GM19467 (cell line): ENCODE results near the gene BCAS4.

Source experiments
- ATAC-seq: cut with Tn5 transposase; IDR thresholded peaks from one replicate; pipeline ENCODE4 v1.9.1; 2021; ENCODE audit warnings: mild to moderate bottlenecking, moderate library complexity; ENCODE audit not compliant: unreplicated experiment

The BCAS4 gene

DNA sequence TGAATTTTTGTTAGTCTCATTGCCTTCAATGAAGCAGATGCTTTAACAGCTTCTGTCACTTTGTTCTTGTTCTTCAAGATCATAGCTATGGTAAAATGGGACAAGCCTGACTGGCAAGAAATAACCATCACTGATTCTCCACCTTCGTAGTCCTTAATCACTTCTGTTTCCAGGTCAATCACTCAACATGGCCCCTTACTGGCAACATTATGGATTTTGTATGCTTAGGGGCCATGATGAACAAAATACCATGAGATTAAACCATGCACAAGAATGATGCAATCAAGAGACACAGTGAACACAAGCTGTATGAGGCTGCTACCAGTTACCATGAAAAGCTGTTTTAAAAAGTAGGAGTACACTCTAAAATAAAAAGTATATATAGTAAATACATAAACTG is 103.6 kb downstream of the BCAS4 start:
- ATAC-seq, result no peak

DNA sequence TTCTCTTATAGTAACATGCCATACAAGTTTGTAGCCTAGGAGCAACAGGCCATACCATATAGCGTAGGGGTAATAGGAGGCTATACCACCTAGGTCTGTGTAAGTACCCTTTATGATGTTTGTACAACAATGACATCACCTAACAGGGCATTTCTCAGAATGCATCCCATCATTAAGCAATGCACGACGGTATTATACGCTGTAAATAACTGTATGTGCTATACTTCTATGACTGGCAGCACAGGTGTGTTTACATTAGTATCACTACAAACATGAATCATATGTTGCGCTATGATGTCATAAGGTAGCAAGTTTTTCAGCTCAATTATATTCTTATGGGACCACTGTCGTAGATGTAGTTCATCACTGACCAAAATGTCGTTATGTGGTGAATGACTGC is 105.4 kb downstream of the BCAS4 start:
- ATAC-seq, result no peak

DNA sequence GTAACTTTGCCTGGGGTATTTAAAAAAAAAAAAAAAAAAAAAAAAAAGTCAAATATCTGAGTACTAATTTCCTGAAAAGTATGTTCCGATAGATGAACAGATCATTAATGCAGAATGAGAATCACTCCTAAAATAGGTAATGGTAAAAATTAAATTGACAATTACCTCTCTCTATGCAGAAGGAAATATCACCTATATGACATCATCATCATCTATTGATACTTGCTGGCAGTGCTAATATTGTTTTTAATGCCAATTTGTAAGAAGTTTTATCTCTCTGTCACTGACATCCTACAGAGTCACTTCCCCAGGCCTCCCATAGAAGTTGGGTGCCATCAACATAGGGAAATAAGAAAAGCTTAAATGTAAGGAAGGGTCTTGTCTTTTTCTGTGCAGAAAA is 106.4 kb downstream of the BCAS4 start:
- no peak for ATAC-seq

DNA sequence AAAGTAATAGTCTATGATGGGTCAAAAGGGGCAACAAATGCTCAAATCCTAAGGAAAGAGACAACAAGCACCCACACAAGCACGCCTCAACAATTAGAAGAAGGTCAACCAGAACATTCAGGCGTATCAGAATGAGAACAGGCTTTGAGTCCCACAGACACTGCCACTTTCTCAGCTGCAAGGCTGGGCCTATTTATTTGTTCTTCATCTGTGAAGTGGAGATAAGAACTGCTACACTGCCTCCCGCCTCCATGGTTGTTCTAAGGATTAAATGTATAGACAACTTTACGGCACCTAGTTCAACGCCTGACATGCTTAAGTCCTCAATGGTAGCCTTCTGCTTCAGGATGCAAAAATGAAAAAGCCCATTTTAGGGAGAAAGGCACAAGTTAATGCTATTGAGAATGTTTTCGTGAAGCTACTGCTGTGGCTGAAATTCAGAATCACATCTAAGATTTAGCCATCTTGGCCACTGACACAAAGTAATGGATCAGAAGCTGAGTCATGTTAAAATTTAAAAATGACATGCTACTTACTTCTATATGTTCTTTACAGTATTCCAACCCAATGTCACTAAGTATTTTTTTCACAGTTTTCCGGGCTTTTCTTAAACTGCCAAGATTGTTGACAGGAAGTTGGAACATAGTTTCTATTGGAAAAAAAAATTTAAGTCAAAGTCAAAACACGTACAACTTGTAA is 108.6 kb downstream of the BCAS4 start:
- no peak for ATAC-seq

DNA sequence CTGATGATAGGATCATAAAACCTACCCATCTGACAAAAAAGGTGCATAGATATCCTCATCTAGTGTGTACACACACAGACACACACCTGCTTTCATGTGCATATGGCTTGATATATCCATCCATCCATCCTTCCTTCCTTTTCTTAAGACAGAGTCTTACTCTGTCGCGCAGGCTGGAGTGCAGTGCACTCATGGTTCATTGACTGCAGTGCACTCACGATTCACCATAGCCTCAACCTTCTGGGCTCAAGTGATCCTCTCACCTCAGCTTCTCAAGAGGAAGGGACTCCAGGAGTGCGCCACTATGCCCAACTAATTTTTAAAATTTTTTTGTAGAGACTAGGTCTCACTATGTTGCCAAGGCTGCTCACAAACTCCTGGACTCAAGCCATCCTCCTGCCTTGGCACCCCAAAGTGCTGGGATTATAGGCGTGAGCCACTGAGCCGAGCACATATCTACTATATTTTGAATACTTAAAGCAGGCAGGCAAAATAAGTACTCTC is 109.3 kb downstream of the BCAS4 start:
- ATAC-seq, result no peak

DNA sequence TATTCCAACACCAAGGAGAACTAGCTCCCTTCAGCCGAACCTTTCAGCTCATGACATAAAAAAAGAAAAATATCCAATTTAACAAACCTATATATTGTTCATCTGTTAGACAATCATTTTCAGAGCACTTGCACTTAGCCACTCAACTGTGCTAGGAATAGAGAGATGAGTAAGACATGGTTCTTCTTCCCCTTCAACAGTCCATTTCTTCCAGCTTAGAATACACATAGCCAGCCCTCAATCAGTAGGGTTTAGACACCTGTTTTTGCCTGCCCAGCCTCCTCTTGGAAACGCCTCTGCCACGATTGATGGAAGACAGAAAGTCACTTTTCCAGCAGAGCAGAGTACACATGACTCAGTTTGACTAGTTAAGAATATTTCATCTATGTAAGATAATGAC is 114.6 kb downstream of the BCAS4 start:
- ATAC-seq, result no peak

DNA sequence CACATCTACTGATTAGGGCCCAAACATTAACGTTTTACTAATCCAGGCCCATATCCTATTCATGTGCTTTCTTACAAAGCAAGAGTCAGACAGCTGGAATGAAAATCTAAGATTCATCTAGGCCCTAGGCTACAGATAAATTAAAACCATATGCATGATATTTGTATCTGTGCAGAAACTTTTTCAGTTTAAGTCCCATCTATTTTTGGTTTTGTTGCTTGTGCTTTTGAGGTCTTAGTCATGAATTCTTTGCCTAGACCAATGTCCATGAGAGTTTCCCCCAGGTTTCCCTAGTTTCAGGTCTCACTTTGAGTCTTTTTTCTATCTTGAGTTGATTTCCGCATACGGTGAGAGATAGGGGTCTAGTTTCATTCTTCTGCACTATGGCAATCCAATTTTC is 116.2 kb downstream of the BCAS4 start:
- ATAC-seq, result no peak

DNA sequence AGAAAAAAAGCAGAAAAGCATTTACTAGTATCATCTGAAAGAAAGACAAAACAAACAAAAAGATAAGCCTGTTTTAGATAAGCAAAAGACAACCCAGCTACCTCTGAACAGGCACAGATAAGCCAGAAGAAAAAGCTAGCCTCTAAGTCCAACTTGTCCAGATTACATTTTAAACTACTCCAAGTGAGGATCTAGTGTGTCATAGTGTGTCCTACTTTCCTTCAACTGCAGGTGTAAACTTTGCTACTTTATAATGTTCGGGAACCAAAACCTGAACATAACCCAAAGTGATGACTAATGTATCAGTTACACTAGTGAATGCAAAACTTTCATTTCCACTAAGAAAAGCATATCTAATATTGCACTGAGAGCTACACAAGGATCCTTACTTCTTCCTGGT is 116.9 kb downstream of the BCAS4 start:
- no peak for ATAC-seq

DNA sequence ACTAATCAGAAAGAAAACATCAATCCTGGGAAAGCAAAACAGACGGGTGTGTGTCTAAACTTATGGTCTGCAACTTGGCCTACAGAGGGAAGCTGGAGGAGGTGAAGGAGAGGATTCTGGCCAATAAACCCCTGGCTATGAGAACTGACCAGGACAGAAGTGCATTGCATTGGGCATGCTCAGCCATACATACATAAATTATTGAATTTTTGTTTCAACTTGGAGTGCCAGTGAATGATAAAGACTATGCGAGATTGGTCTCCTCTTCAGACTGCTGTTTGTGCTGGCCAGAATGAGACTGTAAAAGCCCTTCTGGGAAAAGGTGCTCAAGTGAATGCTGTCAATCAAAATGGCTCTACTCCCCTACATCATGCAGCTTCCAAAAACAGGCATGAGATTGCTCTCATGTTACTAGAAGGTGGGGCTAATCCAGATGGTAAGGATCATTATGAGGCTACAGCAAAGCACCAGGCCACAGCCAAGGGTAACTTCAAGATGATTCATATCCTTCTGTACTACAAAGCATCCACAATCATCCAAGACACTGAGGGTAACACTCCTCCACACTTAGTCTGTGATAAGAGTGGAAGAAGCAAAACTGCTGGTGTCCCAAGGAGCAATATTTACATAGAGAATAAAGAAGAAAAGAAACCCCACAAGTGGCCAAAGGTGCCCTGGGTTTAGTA is 119.0 kb downstream of the BCAS4 start:
- ATAC-seq, result no peak

DNA sequence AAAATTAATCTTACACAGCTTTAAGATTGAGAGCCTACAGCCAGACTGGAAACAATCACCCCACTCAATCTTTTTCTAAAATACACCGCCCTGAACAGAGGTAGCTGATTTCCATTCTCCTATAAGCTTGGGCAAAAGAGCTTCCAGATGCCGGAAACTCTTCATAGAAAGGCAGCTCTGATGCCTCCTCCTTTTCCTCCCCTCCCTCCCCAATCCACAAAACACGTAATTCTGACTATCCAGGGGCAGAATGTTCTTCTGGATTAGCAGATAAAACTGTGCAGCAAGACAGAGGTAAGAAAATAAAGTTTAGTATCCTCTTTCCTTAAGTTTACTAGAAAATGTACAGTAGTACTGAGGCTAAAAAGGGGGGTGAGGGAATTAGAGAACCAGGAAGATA is 120.6 kb downstream of the BCAS4 start:
- ATAC-seq, result no peak

DNA sequence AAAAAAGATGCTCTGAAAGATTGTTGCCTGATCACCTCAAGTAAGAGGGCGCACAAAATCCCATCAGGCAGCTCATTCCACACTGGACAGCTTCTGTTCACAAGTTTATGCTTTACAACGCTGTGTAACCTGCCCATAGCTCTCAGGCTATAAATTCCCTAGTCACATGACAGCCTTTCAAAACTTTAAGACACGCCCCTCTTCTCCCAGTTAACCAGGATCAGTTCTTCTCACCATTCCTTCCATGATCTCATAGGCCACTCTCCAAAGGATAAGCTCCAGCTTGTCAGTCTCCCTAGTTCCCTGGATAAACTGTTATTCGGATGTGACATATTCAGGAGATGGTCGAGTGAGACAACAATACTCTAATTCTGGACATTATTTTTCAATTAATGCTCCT is 121.4 kb downstream of the BCAS4 start:
- no peak for ATAC-seq

DNA sequence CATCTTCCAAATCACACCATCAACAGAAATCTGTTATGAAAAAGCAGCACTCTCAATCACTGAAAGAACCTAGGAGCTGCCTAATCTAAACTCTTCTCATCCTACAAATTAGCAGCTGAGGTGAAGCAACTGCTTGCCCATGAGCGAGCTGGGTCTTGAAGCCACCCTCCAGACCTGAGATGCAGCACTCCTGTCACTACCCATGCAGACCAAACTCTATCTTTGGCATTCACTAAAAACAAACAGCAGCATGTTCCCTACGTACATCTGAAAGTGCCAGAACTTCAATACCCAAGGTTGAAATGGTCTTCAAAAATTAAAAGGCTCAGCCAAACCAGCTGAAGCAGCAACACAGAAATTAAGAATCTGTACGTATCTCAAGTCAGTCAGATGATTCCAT is 122.1 kb downstream of the BCAS4 start:
- ATAC-seq, result no peak

DNA sequence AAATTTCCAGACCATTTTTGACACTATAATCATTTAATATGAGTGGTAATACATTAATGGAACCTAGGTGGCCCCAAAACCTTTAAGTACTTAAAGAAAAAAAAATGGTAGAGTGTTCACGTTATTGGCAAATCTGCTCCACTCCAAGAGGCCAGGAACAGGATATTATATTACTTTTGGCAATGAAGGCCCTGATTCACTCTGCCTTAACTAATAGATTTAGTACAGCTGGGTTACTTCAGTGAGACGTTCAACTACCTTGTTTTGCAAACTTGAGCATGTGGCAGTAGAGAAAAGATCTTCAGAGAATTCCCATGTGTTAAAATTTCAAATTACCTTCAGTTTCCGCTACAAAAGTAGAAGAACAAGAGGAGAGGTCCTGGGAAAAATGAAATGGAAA is 123.5 kb downstream of the BCAS4 start:
- no peak for ATAC-seq

DNA sequence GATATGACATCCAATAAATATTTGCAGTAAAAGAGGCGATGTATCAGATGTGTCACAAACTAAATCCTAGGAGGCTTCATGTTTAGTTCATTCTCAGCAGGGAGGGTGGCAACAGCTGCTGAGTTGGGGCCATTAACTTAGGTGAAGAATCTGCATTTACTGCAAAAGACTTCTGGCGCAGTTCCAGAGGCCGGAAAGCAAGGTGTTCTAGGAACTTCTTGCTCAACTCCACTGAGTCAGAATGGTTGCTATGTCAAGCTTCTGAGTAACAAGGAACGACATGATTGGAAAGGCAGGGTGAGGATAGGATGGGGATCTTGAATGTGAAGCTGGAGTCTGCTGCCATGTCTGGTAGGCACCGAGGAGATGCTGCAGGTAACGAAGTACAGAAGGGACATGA is 124.7 kb downstream of the BCAS4 start:
- no peak for ATAC-seq

DNA sequence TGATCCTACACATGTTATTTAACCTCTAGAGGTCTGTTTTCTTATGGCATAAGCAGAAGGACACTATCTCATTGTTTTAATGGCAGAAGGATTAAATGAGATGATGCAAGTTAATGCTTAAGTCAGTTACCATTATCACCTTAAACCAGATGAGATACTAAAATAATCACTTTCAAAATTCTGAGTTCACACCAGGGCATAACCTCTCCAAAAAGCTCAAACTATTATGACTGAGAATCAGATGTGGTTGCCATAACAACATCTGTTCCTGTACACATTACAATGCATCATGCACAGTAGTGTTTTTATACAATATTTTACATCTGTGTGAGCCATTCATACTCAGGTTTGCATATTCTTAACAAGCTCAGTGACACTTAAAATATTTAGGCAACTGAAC is 126.1 kb downstream of the BCAS4 start:
- ATAC-seq, result no peak

DNA sequence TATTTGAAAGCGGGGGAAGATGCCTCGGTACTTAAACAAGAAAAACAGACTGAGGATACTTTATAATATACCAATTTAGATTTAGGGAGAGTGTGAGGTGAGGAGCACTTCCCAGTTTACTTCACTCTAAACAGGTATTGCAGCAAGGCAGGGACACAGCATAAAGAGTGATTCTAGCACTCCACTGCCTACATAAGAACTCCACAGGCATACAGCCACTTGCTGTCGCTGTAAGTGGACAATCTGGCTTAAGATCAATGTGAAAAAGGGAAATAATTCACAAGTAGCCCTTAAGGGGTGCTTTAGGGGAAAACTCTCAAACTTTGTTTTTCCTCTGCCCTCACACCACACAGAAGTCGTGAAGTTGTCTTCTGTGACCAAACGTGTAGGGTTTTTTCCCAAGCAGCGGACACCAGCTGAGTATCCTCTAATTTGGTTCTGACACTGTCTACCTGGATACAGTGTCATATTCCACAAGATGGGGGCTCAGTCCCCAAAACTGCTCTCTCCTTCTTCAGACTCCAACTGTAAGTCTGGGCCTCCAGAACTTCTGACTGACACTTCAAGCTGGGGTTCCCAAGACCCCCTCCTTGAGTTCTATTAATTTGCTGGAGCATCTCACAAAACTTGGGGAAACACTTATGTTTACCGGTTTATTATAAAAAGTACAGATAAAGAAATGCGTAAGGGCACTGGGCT is 127.1 kb downstream of the BCAS4 start:
- ATAC-seq, result no peak

DNA sequence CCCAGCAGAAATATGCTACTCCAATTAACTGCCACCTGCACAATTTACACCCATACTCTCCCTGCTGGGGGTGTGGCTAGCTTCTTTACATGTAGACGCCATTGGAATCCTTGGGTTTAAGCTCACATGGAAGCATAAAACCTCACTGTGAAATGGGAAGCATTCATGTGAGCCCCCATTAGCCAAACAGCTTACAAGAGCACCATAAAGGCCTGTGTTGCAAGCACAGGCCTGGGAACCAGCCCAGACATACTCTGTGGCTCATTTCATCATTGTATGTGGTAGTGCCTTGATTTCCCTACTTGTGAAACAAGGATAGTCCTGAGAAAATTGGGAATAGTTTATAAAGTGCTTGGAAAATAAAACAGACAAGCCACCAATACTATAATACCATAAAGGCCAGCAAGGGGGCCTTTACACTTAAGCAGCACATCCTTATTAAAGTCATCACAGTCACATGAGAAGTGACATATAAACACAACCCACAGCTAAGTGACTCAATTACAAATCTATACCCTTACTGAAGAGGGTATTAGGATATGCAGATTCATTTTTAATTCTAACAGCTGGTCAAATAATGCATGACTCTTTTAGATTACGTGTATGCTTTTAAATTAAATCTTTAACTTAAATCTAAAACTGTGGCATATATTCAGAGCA is 129.5 kb downstream of the BCAS4 start:
- no peak for ATAC-seq

DNA sequence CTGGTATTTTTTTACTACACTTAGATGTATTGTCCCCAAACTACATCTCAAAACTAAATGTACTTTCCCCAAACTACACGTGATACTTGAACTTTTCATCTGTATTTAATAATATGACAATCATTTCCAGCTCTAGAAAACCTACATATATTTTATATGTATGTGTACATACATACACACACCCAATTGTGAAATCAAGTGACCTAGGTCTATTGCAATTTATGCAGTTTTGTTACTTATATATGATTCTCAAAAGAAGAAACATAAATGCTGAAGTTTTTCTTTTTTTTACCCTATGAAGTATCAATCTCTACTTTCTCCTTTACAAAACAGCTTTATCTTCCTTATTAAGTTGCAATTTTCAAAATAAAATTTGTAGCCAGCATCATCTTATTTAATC is 131.7 kb downstream of the BCAS4 start:
- ATAC-seq, result no peak
